HEK293 (cell line): ENCODE data around the gene DMBX1.

Experiments
- CTCF ChIA-PET: fragments of 350-600 bp; formaldehyde crosslinking; extraction: SDS; loops from one replicate; lab custom pipeline; 2021; ENCODE audit warnings: antibody characterized with exemption; lab: Yijun Ruan, JAX
- POLR2A ChIA-PET: fragments of 300-600 bp; formaldehyde crosslinking; extraction: SDS; loops from one replicate; lab custom pipeline; 2020; ENCODE audit warnings: antibody characterized with exemption, inconsistent platforms; lab: Yijun Ruan, JAX
- H3K27ac ChIP-seq: fragments of 200-500 bp; sonication (Bioruptor generic); 2 replicates; pipeline ENCODE4 v1.5.1; 2014; ENCODE audit warnings: low read depth, low read length, control low read depth, inconsistent platforms; ENCODE audit errors: extremely low read depth
- H3K36me3 ChIP-seq, 2 experiments: fragments of 200-500 bp in 1 of 2; sonication (Bioruptor generic) in 1 of 2; 1 replicate in 1 of 2; 2 replicates in 1 of 2; pipeline ENCODE4 v1.5.1; 2014 to 2017; ENCODE audit warnings: inconsistent platforms in 2 of 2, low read length in 2 of 2; ENCODE audit not compliant: control insufficient read depth in 2 of 2, insufficient read depth in 1 of 2
- H3K4me1 ChIP-seq: fragments of 200-500 bp; sonication (Bioruptor generic); 2 replicates; pipeline ENCODE4 v1.5.1; 2014; ENCODE audit warnings: mild to moderate bottlenecking, low read length, inconsistent platforms; ENCODE audit not compliant: control insufficient read depth, insufficient read depth
- H3K4me3 ChIP-seq: 2 replicates; pipeline ENCODE4 v1.5.1; 2011; ENCODE audit warnings: low read depth, mild to moderate bottlenecking, control low read depth, low read length, moderate library complexity
- H3K9me3 ChIP-seq: fragments of 200-500 bp; sonication (Bioruptor generic); 2 replicates; pipeline ENCODE4 v1.5.1; 2014; ENCODE audit warnings: low read depth, low read length, inconsistent platforms; ENCODE audit not compliant: control insufficient read depth, insufficient read depth
- EGR2 ChIP-seq: fragments of 450-650 bp; formaldehyde crosslinking; IDR thresholded peaks from 2 replicates; pipeline ENCODE4 v1.5.1; 2016; ENCODE audit warnings: low read depth, missing biosample characterization, missing genetic modification characterization
- GFI1B ChIP-seq: fragments of 450-650 bp; formaldehyde crosslinking; IDR thresholded peaks from 2 replicates; pipeline ENCODE4 v1.5.1; 2016; ENCODE audit warnings: missing biosample characterization, missing genetic modification characterization
- GLI2 ChIP-seq: fragments of 450-650 bp; formaldehyde crosslinking; IDR thresholded peaks from 2 replicates; pipeline ENCODE4; 2017; ENCODE audit warnings: missing biosample characterization, missing genetic modification characterization, low read depth, borderline replicate concordance
- HOXD13 ChIP-seq: sonication (generic); formaldehyde crosslinking; IDR thresholded peaks from 2 replicates; pipeline ENCODE4 v1.8.0; 2022; ENCODE audit warnings: missing genetic modification reagents, borderline replicate concordance
- RBAK ChIP-seq: fragments of 450-650 bp; formaldehyde crosslinking; IDR thresholded peaks from 2 replicates; pipeline ENCODE4 v1.5.1; 2016; ENCODE audit warnings: missing biosample characterization, missing genetic modification characterization
- SCRT1 ChIP-seq: fragments of 450-650 bp; formaldehyde crosslinking; IDR thresholded peaks from 2 replicates; pipeline ENCODE4 v1.5.1; 2016; ENCODE audit warnings: missing biosample characterization, missing genetic modification characterization, borderline replicate concordance
- SP3 ChIP-seq: fragments of 450-650 bp; formaldehyde crosslinking; IDR thresholded peaks from 2 replicates; pipeline ENCODE4 v1.5.1; 2016; ENCODE audit warnings: missing biosample characterization, missing genetic modification characterization
- YY1 ChIP-seq: fragments of 450-650 bp; formaldehyde crosslinking; IDR thresholded peaks from 2 replicates; pipeline ENCODE4 v1.5.1; 2018; ENCODE audit warnings: missing biosample characterization, missing genetic modification characterization
- ZBTB17 ChIP-seq: fragments of 450-650 bp; formaldehyde crosslinking; IDR thresholded peaks from 2 replicates; pipeline ENCODE4 v1.5.1; 2016; ENCODE audit warnings: missing biosample characterization, missing genetic modification characterization
- ZBTB48 ChIP-seq: fragments of 450-650 bp; formaldehyde crosslinking; IDR thresholded peaks from 2 replicates; pipeline ENCODE4 v1.5.1; 2016; ENCODE audit warnings: missing biosample characterization, missing genetic modification characterization
- ZFP69B ChIP-seq: fragments of 450-650 bp; formaldehyde crosslinking; IDR thresholded peaks from 2 replicates; pipeline ENCODE4 v1.5.1; 2016; ENCODE audit warnings: missing biosample characterization, missing genetic modification characterization
- ZNF121 ChIP-seq: fragments of 450-650 bp; formaldehyde crosslinking; IDR thresholded peaks from 2 replicates; pipeline ENCODE4 v1.5.1; 2016; ENCODE audit warnings: missing biosample characterization, missing genetic modification characterization
- ZNF132 ChIP-seq: fragments of 450-650 bp; formaldehyde crosslinking; IDR thresholded peaks from 2 replicates; pipeline ENCODE4 v1.5.1; 2017; ENCODE audit warnings: missing biosample characterization, missing genetic modification characterization, borderline replicate concordance
- ZNF138 ChIP-seq: fragments of 450-650 bp; formaldehyde crosslinking; IDR thresholded peaks from 2 replicates; pipeline ENCODE4 v1.5.1; 2016; ENCODE audit warnings: missing biosample characterization, missing genetic modification characterization, borderline replicate concordance
- ZNF140 ChIP-seq: fragments of 450-650 bp; formaldehyde crosslinking; IDR thresholded peaks from 2 replicates; pipeline ENCODE4 v1.5.1; 2016; ENCODE audit warnings: missing biosample characterization, missing genetic modification characterization
- ZNF302 ChIP-seq: fragments of 450-650 bp; formaldehyde crosslinking; IDR thresholded peaks from 2 replicates; pipeline ENCODE4 v1.5.1; 2016; ENCODE audit warnings: missing biosample characterization, missing genetic modification characterization, low read depth
- ZNF341 ChIP-seq: fragments of 450-650 bp; formaldehyde crosslinking; IDR thresholded peaks from 2 replicates; pipeline ENCODE4; 2016; ENCODE audit warnings: low read depth, missing biosample characterization, missing genetic modification characterization
- ZNF391 ChIP-seq: fragments of 450-650 bp; formaldehyde crosslinking; IDR thresholded peaks from 2 replicates; pipeline ENCODE4 v1.5.1; 2016; ENCODE audit warnings: low read depth, missing biosample characterization, missing genetic modification characterization, borderline replicate concordance
- ZNF404 ChIP-seq: fragments of 450-650 bp; formaldehyde crosslinking; IDR thresholded peaks from 2 replicates; pipeline ENCODE4 v1.5.1; 2017; ENCODE audit warnings: missing biosample characterization, missing genetic modification characterization
- ZNF571 ChIP-seq: fragments of 450-650 bp; formaldehyde crosslinking; IDR thresholded peaks from 2 replicates; pipeline ENCODE4 v1.5.0; 2017; ENCODE audit warnings: missing biosample characterization, missing genetic modification characterization
- ZNF585B ChIP-seq: fragments of 450-650 bp; formaldehyde crosslinking; IDR thresholded peaks from 2 replicates; pipeline ENCODE4 v1.5.1; 2016; ENCODE audit warnings: missing biosample characterization, missing genetic modification characterization
- ZNF654 ChIP-seq: fragments of 450-650 bp; formaldehyde crosslinking; IDR thresholded peaks from 2 replicates; pipeline ENCODE4 v1.5.1; 2016; ENCODE audit warnings: low read depth, missing biosample characterization, missing genetic modification characterization
- ZSCAN23 ChIP-seq: fragments of 450-650 bp; formaldehyde crosslinking; IDR thresholded peaks from 2 replicates; pipeline ENCODE4 v1.5.1; 2016; ENCODE audit warnings: missing biosample characterization, missing genetic modification characterization
- TF ChIP-seq, protein P1 (sequence below): fragments of 450-650 bp; formaldehyde crosslinking; IDR thresholded peaks from 2 replicates; pipeline ENCODE4 v1.5.1; 2016; ENCODE audit warnings: missing biosample characterization, missing genetic modification characterization, low read depth
- TF ChIP-seq, protein P2 (sequence below): fragments of 450-650 bp; formaldehyde crosslinking; IDR thresholded peaks from 2 replicates; pipeline ENCODE4 v1.5.1; 2016; ENCODE audit warnings: missing biosample characterization, missing genetic modification characterization
- TF ChIP-seq, protein P3 (sequence below): fragments of 450-650 bp; formaldehyde crosslinking; IDR thresholded peaks from 2 replicates; pipeline ENCODE4 v1.5.1; 2016; ENCODE audit warnings: missing biosample characterization, missing genetic modification characterization
- TF ChIP-seq, protein P4 (sequence below): fragments of 450-650 bp; formaldehyde crosslinking; IDR thresholded peaks from 2 replicates; pipeline ENCODE4 v1.5.1; 2016; ENCODE audit warnings: missing biosample characterization, missing genetic modification characterization

Gene DMBX1

DNA sequence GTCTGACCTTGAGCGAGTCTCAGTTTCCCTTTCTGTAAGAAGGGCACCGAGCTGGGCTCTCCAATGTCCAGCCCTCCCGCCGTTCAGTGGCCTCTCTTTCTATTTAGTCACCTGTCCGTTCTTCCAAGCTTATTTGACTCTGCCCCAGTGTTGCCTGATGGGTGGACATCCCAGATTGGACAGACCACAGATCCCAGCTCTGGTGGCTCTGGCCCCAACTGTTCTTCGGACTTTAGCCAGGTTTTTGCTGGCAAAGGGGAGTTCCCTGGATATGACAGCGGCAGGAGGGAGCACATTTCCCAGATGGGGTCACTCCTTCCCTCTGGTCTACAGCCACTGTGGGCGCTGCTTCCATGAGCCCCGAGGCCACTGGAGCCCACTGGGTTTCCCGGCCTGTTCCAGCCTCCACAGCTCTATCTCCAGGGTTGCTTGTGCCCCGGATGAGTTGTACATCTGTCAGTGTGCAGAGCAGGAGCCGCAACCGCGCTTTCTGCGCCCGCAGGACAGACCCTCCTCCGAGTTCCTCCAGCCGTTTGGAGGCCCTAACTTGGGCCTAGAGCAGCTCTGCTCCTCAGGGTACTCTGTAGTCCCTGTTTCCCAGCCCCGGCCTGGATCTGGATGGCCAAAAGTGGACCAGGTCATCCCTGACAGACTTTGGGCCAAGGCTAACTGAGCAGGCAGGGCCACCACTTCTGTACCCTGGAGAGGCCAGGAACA, 3.8 kb downstream of the DMBX1 start:
- H3K4me3 ChIP-seq: no peak overlapping the region
- CTCF ChIA-PET: interaction anchor here (0.8 kb wide), 1 partner anchor 47 kb away, joined by 3 read pairs; no protein-coding TSS in a partner anchor

DNA sequence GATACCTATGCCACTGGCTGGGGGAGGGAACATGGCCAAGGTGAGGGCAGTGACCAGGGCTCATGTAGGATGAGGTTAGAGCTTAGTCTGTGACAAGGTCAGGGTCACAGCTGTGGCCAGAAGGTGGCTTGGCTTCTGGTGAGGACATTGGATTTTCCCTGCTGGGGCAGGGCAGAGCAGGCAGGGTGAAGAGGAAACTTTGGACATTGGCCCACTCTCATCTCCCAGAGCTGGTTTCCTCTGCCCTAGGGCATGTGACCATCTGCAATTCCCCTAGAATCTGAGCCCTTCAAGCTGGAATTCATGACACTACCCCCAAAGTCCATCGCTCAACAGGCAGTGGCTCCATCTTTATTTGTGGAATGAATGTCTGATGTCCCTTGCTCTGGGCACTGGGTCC, 5.3 kb downstream of the DMBX1 start:
- H3K4me3 ChIP-seq: no peak overlapping the region
- CTCF ChIA-PET: interaction anchor here (0.6 to 1.6 kb wide), 4 partner anchors 8 to 88 kb away, joined by 3 to 6 read pairs (median 4); no protein-coding TSS in a partner anchor
- POLR2A ChIA-PET: no interaction called here
- H3K9me3 ChIP-seq: no peaks in the 10 kb centered on the region
- H3K4me1 ChIP-seq: no peaks in the 10 kb centered on the region
- no peaks in the 10 kb centered on the region for H3K36me3 ChIP-seq
- H3K27ac ChIP-seq: no peak overlapping the region
- TF ChIP-seq ZNF121: no peak
- no peak for TF ChIP-seq ZNF571 (tag by site-specific recombination)
- no peak for TF ChIP-seq YY1 (tag by site-specific recombination)
- TF ChIP-seq, protein P1, sequence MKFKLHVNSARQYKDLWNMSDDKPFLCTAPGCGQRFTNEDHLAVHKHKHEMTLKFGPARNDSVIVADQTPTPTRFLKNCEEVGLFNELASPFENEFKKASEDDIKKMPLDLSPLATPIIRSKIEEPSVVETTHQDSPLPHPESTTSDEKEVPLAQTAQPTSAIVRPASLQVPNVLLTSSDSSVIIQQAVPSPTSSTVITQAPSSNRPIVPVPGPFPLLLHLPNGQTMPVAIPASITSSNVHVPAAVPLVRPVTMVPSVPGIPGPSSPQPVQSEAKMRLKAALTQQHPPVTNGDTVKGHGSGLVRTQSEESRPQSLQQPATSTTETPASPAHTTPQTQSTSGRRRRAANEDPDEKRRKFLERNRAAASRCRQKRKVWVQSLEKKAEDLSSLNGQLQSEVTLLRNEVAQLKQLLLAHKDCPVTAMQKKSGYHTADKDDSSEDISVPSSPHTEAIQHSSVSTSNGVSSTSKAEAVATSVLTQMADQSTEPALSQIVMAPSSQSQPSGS: no peak
- no peak for TF ChIP-seq ZNF140 (tag by site-specific recombination)
- no peak for TF ChIP-seq ZNF404 (tag by site-specific recombination)
- no peak for TF ChIP-seq GFI1B (tag by site-specific recombination)
- no peak for TF ChIP-seq ZNF585B (tag by site-specific recombination)
- no peak for TF ChIP-seq ZSCAN23 (tag by site-specific recombination)
- TF ChIP-seq ZFP69B: no peak
- TF ChIP-seq GLI2: no peak
- no peak for TF ChIP-seq ZNF138 (tag by site-specific recombination)
- no peak for TF ChIP-seq ZNF654 (tag by site-specific recombination)
- TF ChIP-seq RBAK (tag by site-specific recombination): no peak
- TF ChIP-seq ZNF391 (tag by site-specific recombination): no peak

More for the DNA sequence above, 3.8 kb downstream of the DMBX1 start:
- Histone ChIP-seq H3K4me1 (no peaks in the 10 kb centered on the region), H3K27ac (no peak overlapping the region), H3K9me3 (no peaks in the 10 kb centered on the region), H3K36me3 (no peaks in the 10 kb centered on the region)
- POLR2A ChIA-PET: interaction anchor here (1.3 kb wide), 1 partner anchor 9 kb away, joined by 4 read pairs; no protein-coding TSS in a partner anchor
- TF ChIP-seq EGR2 (tag by site-specific recombination) (no peak), HOXD13 (CRISPR knock-in tag) (no peak), ZNF341 (tag by site-specific recombination) (no peak), ZBTB48 (tag by site-specific recombination) (no peak), SCRT1 (tag by site-specific recombination) (no peak), ZBTB17 (tag by site-specific recombination) (no peak), ZNF140 (tag by site-specific recombination) (no peak), ZSCAN23 (tag by site-specific recombination) (no peak), ZNF132 (no peak), RBAK (tag by site-specific recombination) (no peak), SP3 (no peak), ZNF302 (tag by site-specific recombination) (no peak)
- TF ChIP-seq, protein P2, sequence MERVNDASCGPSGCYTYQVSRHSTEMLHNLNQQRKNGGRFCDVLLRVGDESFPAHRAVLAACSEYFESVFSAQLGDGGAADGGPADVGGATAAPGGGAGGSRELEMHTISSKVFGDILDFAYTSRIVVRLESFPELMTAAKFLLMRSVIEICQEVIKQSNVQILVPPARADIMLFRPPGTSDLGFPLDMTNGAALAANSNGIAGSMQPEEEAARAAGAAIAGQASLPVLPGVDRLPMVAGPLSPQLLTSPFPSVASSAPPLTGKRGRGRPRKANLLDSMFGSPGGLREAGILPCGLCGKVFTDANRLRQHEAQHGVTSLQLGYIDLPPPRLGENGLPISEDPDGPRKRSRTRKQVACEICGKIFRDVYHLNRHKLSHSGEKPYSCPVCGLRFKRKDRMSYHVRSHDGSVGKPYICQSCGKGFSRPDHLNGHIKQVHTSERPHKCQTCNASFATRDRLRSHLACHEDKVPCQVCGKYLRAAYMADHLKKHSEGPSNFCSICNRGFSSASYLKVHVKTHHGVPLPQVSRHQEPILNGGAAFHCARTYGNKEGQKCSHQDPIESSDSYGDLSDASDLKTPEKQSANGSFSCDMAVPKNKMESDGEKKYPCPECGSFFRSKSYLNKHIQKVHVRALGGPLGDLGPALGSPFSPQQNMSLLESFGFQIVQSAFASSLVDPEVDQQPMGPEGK (tag by site-specific recombination): no peak
- TF ChIP-seq, protein P3, sequence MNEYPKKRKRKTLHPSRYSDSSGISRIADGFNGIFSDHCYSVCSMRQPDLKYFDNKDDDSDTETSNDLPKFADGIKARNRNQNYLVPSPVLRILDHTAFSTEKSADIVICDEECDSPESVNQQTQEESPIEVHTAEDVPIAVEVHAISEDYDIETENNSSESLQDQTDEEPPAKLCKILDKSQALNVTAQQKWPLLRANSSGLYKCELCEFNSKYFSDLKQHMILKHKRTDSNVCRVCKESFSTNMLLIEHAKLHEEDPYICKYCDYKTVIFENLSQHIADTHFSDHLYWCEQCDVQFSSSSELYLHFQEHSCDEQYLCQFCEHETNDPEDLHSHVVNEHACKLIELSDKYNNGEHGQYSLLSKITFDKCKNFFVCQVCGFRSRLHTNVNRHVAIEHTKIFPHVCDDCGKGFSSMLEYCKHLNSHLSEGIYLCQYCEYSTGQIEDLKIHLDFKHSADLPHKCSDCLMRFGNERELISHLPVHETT (tag by site-specific recombination): no peak
- TF ChIP-seq, protein P4, sequence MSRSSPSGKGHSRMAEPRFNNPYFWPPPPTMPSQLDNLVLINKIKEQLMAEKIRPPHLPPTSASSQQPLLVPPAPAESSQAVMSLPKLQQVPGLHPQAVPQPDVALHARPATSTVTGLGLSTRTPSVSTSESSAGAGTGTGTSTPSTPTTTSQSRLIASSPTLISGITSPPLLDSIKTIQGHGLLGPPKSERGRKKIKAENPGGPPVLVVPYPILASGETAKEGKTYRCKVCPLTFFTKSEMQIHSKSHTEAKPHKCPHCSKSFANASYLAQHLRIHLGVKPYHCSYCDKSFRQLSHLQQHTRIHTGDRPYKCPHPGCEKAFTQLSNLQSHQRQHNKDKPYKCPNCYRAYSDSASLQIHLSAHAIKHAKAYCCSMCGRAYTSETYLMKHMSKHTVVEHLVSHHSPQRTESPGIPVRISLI (tag by site-specific recombination): no peak
